CD14-positive monocyte (primary cell): ENCODE results near the gene PRSS33. TPM values are rescaled to one million over a fixed set of nuclear protein-coding genes. Genes with fewer than 3 reads are reported as not detected.

ENCODE experiments used
- DNase-seq, 3 donors: peaks; one replicate each; pipeline ENCODE4 v3.0.0-alpha.2; 2011 to 2022
- H2AFZ ChIP-seq: 2 replicates; pipeline ENCODE4 v1.6.0; 2012; ENCODE audit warnings: mild to moderate bottlenecking, low read depth, low read length, inconsistent platforms; ENCODE audit not compliant: insufficient read depth, poor library complexity, severe bottlenecking
- H3K27ac ChIP-seq, 2 donors: 1 replicate in 1 of 2; 2 replicates in 1 of 2; pipeline ENCODE4 v1.5.1; 2012 to 2013; ENCODE audit warnings: low read length in 2 of 2, control low read depth in 1 of 2, inconsistent platforms in 1 of 2, low read depth in 1 of 2, mild to moderate bottlenecking in 1 of 2
- H3K27me3 ChIP-seq, 2 donors: one replicate each; pipeline versions ENCODE4 v1.6.0 to v1.6.1; 2011 to 2013; ENCODE audit warnings: low read length in 2 of 2; ENCODE audit not compliant: control insufficient read depth in 2 of 2, insufficient read depth in 2 of 2
- H3K36me3 ChIP-seq, 2 donors: replicated peaks in 1 of 2; 1 replicate in 1 of 2; 2 replicates in 1 of 2; pipeline versions ENCODE4 v1.5.1 to v1.6.1; 2012 to 2013; ENCODE audit warnings: low read length in 2 of 2, control low read depth in 1 of 2, inconsistent platforms in 1 of 2, mild to moderate bottlenecking in 1 of 2; ENCODE audit not compliant: insufficient read depth in 2 of 2, control insufficient read depth in 1 of 2
- H3K4me1 ChIP-seq, 2 donors: 1 replicate in 1 of 2; 2 replicates in 1 of 2; pipeline versions ENCODE4 v1.5.1 to v1.6.1; 2012 to 2013; ENCODE audit warnings: low read length in 2 of 2, control low read depth in 1 of 2, inconsistent platforms in 1 of 2, mild to moderate bottlenecking in 1 of 2, moderate library complexity in 1 of 2; ENCODE audit not compliant: insufficient read depth in 2 of 2, control insufficient read depth in 1 of 2
- H3K4me2 ChIP-seq: replicated peaks from 2 replicates; pipeline ENCODE3; 2012; ENCODE audit warnings: low read length, moderate library complexity, mild to moderate bottlenecking; ENCODE audit not compliant: poor library complexity, severe bottlenecking; ENCODE audit errors: extremely low read depth
- H3K4me3 ChIP-seq, 3 experiments: fragments of 200-600 bp in 1 of 3; sonication (generic) in 1 of 3; replicated peaks in 1 of 3; 1 replicate in 2 of 3; 2 replicates in 1 of 3; pipeline ENCODE4 v1.5.1; 2011 to 2013; ENCODE audit warnings: low read length in 3 of 3, mild to moderate bottlenecking in 3 of 3, control low read depth in 2 of 3, low read depth in 2 of 3, inconsistent platforms in 1 of 3, moderate library complexity in 1 of 3
- H3K79me2 ChIP-seq: 2 replicates; pipeline ENCODE4 v1.6.0; 2012; ENCODE audit warnings: mild to moderate bottlenecking, control low read depth, inconsistent platforms, low read length, moderate library complexity; ENCODE audit not compliant: insufficient read depth
- H3K9ac ChIP-seq: 2 replicates; pipeline ENCODE4 v1.6.0; 2017; ENCODE audit warnings: low read length, mild to moderate bottlenecking; ENCODE audit not compliant: insufficient read depth, poor library complexity, severe bottlenecking
- H3K9me3 ChIP-seq, 2 donors: replicated peaks in 1 of 2; 1 replicate in 1 of 2; 2 replicates in 1 of 2; pipeline versions ENCODE4 v1.5.1 to v1.6.1; 2012 to 2013; ENCODE audit warnings: low read length in 2 of 2, control low read depth in 1 of 2; ENCODE audit not compliant: control insufficient read depth in 1 of 2, insufficient read depth in 1 of 2
- H4K20me1 ChIP-seq: 2 replicates; pipeline ENCODE4 v1.6.0; 2012; ENCODE audit warnings: mild to moderate bottlenecking, low read length, control low read depth, moderate library complexity; ENCODE audit not compliant: insufficient read depth
- H3K27ac Mint-ChIP-seq, 7 donors: one replicate each; pipeline ENCODE4 v1.8.0; 2020; ENCODE audit warnings: mild to moderate bottlenecking in 7 of 7, mixed read lengths in 7 of 7, moderate library complexity in 6 of 7, inconsistent platforms in 2 of 7
- H3K27me3 Mint-ChIP-seq, 3 donors: one replicate each; pipeline ENCODE4 v1.8.0; 2021 to 2022; ENCODE audit warnings: low read depth in 3 of 3, mild to moderate bottlenecking in 3 of 3, mixed read lengths in 3 of 3, moderate library complexity in 3 of 3, inconsistent platforms in 1 of 3
- H3K36me3 Mint-ChIP-seq, 2 donors: one replicate each; pipeline ENCODE4 v1.8.0; 2020; ENCODE audit warnings: mixed read lengths in 2 of 2, inconsistent platforms in 1 of 2, mild to moderate bottlenecking in 1 of 2
- H3K4me1 Mint-ChIP-seq: one replicate; pipeline ENCODE4 v1.8.0; 2020; ENCODE audit warnings: mild to moderate bottlenecking, mixed read lengths
- H3K4me3 Mint-ChIP-seq, 2 donors: one replicate each; pipeline ENCODE4 v1.8.0; 2020; ENCODE audit warnings: mild to moderate bottlenecking in 2 of 2, mixed read lengths in 2 of 2, moderate library complexity in 1 of 2
- H3K9me3 Mint-ChIP-seq, 7 donors: one replicate each; pipeline ENCODE4 v1.8.0; 2020 to 2022; ENCODE audit warnings: mixed read lengths in 7 of 7, mild to moderate bottlenecking in 6 of 7, moderate library complexity in 6 of 7, inconsistent platforms in 2 of 7
- WGBS: methylation state at CpG from one replicate; pipeline ENCODE4 v1.1.5; 2013; ENCODE audit warnings: missing lambda C conversion rate; ENCODE audit not compliant: insufficient coverage; 5-methylcytosine and 5-hydroxymethylcytosine counted together
- intact Hi-C, 2 donors: fragments of 100-400 bp; cut with micrococcal nuclease; formaldehyde crosslinking; loops; one replicate each; pipeline versions ENCODE4 v1.15.0 to v1.15.1; 2023
- polyA plus RNA-seq, 3 donors: library from polyadenylated mRNA; depleted of rRNA in 1 of 3; unstranded in 2 of 3; stranded (reverse) in 1 of 3; fragments of 300-500 nt in 2 of 3; fragments of >200 nt in 1 of 3; fragmentation: Illumina TruSeq in 2 of 3; gene quantifications; 1 replicate in 2 of 3; 2 replicates in 1 of 3; pipeline ENCODE4 v1.2.3, GENCODE V29; 2012 to 2021
- TF ChIP-seq, protein P1 (sequence below): fragments of 200-600 bp; IDR thresholded peaks from one replicate; pipeline ENCODE4 v1.8.0; 2022; ENCODE audit warnings: antibody characterized with exemption, mild to moderate bottlenecking

The PRSS33 gene
- polyA plus RNA-seq, 3 donors: 0.05 TPM; not detected in 2

DNA sequence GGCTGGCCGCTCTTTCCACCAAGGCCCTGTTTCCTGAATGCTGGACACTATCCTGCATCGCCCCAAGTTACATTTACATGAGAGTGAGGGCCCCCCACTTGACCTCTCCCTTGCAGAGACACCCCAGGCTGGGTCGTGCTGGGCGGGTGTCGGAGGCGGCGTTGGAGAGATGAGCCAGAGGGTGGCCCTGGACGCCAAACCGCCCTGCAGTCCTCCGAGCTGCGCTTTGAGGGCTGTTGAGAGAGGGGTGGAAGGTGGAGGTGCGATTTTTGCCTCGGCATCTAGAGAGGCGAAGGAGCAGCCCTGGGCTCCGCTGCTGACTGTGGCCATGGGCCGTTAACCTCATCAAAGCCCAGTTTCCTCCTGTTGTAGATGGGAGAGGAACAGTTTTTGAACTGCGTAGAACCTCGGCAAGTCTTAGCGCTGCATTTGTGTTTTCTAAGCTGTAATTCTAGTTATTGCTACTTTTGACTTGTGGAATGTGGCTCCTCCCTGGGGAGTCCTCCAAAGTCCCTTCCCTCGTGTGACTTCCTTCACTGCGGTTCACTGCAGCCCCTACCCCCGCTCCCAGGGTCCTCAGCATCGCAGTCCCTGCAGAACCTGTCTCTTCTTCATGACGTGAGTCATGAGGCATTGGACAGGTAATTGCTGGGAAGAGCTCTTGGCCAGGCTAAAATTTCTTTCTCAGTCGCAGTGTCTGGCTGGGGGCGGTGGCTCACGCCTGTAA is 9.3 kb downstream of the PRSS33 start:
- H3K4me1 ChIP-seq: peaks cover 32 to 37% of the 10 kb centered on the region in 2 donors
- intact Hi-C loops: loop anchor here in 1 of 2 donors (1.0 to 5.0 kb wide), 2 partner anchors 8 to 244 kb away; partner anchors contain the start of genes HCFC1R1, THOC6 and TNFRSF12A
- TF ChIP-seq, protein P1, sequence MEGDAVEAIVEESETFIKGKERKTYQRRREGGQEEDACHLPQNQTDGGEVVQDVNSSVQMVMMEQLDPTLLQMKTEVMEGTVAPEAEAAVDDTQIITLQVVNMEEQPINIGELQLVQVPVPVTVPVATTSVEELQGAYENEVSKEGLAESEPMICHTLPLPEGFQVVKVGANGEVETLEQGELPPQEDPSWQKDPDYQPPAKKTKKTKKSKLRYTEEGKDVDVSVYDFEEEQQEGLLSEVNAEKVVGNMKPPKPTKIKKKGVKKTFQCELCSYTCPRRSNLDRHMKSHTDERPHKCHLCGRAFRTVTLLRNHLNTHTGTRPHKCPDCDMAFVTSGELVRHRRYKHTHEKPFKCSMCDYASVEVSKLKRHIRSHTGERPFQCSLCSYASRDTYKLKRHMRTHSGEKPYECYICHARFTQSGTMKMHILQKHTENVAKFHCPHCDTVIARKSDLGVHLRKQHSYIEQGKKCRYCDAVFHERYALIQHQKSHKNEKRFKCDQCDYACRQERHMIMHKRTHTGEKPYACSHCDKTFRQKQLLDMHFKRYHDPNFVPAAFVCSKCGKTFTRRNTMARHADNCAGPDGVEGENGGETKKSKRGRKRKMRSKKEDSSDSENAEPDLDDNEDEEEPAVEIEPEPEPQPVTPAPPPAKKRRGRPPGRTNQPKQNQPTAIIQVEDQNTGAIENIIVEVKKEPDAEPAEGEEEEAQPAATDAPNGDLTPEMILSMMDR: no peak
- no peak for DNase-seq
- H3K4me3 ChIP-seq: peak overlapping the region; percentile 73 to 98 (median 97)
- H3K4me2 ChIP-seq: peak overlapping the region; percentile 94
- Mint-ChIP-seq H3K27me3 (peaks cover 0 to 14% (median 6%) of the 10 kb centered on the region in 3 donors), H3K9me3 (peaks cover 0 to 3% (median 0%) of the 10 kb centered on the region in 7 donors), H3K4me3 (peak overlapping the region; percentile 91 to 97), H3K27ac (peak overlapping the region; percentile 93 to 98 (median 96)), H3K4me1 (peaks cover 37% of the 10 kb centered on the region), H3K36me3 (peaks cover 21 to 30% of the 10 kb centered on the region in 2 donors)
- peaks cover 15 to 20% of the 10 kb centered on the region in 2 donors for H3K36me3 ChIP-seq
- H3K9me3 ChIP-seq: no peaks in the 10 kb centered on the region
- H3K9ac ChIP-seq: peak overlapping the region; percentile 100
- peak overlapping the region; percentile 96 for H2AFZ ChIP-seq
- peak overlapping the region; percentile 92 to 99 for H3K27ac ChIP-seq
- peaks cover 35% of the 10 kb centered on the region for H4K20me1 ChIP-seq
- WGBS: 2% methylated on average over 17 of the region's 27 CpGs
- no peaks in the 10 kb centered on the region for H3K27me3 ChIP-seq
- peaks cover 41% of the 10 kb centered on the region for H3K79me2 ChIP-seq

DNA sequence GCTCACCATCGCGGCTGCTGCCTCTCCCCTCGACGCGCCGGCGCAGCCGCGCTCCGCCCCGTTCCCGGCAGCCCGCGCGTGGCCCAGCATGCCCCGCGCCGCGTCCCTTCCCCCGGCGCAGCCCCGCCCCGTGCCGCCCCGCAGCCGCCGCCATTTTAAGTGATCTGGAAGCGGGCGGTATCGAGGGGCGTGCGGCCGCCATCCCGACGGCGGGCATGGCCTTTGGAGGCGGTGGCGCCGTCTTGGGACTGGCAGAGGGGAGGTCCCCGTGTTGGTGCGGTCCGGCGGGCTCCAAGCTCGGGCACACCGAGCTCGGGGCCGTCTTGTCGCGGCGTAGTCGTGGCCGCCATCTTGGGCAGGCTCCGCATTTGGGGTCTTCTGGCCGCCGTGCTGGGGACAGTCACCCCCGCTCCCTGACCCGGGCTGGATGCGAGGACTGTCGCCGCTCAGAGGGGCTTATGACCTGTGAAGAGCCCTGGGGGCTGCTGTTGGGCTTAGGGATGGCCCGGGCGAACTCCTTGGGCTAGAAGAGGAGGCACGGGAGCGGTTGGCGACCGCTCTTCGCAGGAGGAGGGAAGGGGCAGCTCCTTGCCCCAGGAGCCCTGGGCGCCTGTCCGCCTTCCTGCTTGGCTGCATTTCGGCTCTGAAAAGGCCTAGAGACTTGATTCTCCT is 10.0 kb downstream of the PRSS33 start, which contains the start of gene ELOB:
Gene ELOB (minus strand): TSS at position 50 of the 672 bp plus-strand sequence. CDS start 41 bp downstream, at position 9.
- Mint-ChIP-seq H3K4me3 (peak within 1 kb of the TSS; percentile 91 to 97), H3K36me3 (peaks cover 27 to 37% of the 10 kb centered on the region in 2 donors), H3K4me1 (peaks cover 41% of the 10 kb centered on the region), H3K27ac (peak within 1 kb of the TSS; percentile 93 to 98 (median 96)), H3K9me3 (peaks cover 0 to 3% (median 0%) of the 10 kb centered on the region in 7 donors), H3K27me3 (peaks cover 0 to 11% (median 5%) of the 10 kb centered on the region in 3 donors)
- H3K4me3 ChIP-seq: peak within 1 kb of the TSS; percentile 94 to 98 (median 97)
- TF ChIP-seq, protein P1: no peak
- peak; percentile 67 to 79 (median 76) for DNase-seq
- peak within 1 kb of the TSS; percentile 92 to 99 for H3K27ac ChIP-seq
- no peaks in the 10 kb centered on the region for H3K27me3 ChIP-seq
- H3K4me1 ChIP-seq: peaks cover 32 to 37% of the 10 kb centered on the region in 2 donors
- H3K79me2 ChIP-seq: peaks cover 41% of the 10 kb centered on the region
- H3K36me3 ChIP-seq: peaks cover 19 to 27% of the 10 kb centered on the region in 2 donors
- peak within 1 kb of the TSS; percentile 100 for H3K9ac ChIP-seq
- H3K4me2 ChIP-seq: peak within 1 kb of the TSS; percentile 94
- no peaks in the 10 kb centered on the region for H3K9me3 ChIP-seq
- peaks cover 42% of the 10 kb centered on the region for H4K20me1 ChIP-seq
- intact Hi-C loops: loop anchor here in 1 of 2 donors (5.0 kb wide), 1 partner anchor 245 kb away; the partner anchor contains the start of genes HCFC1R1, THOC6 and TNFRSF12A
- H2AFZ ChIP-seq: peak within 1 kb of the TSS; percentile 96
- under 1% methylated on average over 70 of the region's 70 CpGs for WGBS
